Activated CD4-positive, CD25-positive, alpha-beta regulatory T cell treated with anti-CD3 and anti-CD28 coated beads, Interleukin-2, amount 50 U/mL, for 16 hours (primary cell): ENCODE data around the gene HAPLN2.

Experiments
- DNase-seq: peaks from one replicate; pipeline ENCODE4 v3.0.0-alpha.2; 2020; ENCODE audit warnings: low read depth, low spot score

HAPLN2 gene

DNA sequence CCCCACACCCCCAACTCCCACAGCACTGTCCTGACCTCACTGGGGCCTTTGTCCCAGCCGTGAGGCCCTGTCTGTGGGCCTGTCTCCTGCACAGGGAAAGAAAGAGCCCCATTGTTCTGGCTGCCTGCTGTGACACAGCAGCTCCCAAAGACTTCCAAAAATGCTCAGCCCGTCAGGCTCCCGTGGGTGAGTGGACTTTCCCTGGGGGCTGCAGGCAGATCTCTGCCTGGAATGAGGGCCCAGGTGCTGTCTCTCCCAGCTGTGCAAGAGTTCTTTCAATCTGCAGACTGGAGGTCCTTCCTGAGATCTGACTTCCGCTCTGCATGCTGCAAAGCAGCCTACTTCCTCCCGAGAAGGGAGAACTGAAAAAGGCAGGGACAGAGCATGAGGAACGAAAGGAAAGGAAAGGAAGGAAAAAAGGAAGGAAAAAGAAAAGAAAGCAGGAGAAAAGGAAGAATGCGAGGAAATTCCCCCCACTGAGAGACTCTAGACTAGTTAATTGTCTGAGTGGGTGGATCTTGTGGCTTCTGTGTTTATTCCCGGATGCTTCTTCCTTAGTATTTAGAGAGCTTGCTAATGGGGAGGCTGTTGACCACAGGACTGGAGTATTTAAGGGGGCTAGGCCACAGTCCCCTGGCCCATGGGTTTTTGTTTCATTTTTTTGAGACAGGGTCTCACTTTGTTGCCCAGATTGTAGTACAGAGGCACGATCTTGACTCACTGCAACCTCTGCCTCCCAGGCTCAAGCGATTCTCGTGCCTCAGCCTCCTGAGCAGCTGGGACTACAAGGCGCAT is 43.0 kb downstream of the HAPLN2 start:
- no peak for DNase-seq

DNA sequence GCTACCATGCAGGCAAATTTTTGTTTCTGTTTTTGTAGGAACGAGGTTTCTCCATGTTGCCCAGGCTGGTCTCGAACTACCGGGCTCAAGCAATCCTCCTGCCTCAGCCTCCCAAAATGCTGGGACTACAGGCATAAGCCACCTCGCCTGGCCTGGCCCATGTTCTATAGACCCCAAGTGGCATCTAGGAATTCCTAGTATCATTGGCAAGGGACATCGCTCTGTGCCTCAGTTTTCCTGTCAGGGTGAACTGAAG is 43.5 kb downstream of the HAPLN2 start:
- no peak for DNase-seq

DNA sequence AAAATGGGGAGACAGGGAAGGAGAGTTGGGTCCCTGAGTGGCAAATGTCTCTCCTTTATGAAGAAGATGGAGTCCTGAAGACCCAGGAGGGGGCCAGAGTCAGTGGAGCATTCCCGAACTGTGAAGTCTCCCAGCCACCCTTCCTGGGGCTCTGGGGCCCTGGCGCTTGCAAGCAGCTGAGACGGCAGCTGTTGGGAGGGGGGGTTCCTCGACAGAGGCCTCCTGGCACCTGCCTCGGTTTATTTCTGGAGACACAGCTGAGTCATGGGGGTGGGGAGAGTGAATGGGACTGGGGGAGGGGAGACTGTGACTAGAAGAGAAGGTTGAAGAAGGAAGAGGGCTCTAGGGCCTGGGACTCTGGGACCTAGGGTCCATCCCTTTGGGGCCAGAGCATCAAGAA is 44.0 kb downstream of the HAPLN2 start:
- DNase-seq, result no peak

DNA sequence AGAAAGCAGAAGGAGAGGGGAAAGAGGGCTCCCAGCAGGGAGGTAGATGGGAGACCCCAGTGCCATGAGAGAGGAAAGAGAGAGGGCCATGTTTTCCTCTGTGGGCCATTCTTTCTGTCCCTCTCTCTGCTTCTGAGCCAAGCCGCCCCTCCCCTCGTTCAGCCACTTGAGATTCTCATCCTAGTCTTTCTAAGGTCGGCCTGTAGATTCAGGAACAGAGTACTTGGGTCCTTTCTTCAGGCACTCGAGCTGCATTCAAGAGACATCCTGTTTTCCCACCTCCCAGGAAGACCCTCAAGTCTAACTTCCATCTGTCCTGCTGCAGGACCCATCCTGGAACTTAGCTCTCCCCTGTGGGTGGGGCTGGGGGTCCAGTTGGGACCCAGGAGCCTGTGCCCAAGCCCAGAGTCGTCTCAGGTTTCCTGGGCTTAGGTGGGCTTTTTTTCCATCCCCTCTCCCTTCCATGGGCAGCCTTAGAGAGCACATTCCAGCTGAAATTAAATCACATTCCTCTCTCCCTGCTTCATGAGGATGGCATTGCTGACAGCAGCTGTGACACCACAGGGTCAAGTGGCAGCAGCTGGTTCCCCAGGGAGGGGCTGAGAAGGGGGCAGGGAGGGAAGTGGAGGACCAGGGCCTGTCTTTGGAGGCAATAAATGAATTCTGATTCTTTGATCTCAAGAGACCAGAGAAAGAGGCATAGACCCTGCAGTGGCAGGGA is 45.0 kb downstream of the HAPLN2 start:
- DNase-seq, result no peak

DNA sequence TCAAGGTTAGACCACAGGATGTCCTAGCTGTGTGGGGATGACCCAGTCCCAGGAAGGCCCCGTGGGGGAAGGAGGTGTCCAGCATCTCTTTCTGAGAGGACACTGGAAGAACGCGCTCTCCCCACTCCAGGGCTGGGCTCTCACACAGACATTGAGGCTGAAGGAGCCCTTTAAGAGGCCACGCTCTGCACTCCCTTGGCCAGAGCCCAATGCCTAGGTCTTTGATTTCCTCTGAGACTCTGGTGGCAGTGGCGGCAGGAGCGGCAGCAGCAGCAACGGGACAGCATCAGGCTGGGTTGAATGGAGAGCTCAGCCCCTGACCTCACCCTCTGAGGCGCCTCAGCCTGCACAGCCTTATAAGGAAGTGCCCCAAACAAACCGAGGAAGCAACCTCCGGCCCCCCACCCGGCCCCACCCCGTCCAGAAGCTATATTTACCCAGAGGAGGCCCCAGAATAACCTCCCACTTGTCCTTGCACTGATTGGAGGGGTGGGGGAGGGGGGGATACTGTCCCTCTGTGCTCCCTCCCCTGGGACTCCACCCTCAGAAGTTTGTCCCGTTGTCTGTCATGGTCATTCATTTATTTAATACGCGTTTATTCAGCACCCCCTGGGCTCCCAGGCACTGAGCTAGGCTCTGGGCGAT is 45.7 kb downstream of the HAPLN2 start:
- DNase-seq, result no peak

DNA sequence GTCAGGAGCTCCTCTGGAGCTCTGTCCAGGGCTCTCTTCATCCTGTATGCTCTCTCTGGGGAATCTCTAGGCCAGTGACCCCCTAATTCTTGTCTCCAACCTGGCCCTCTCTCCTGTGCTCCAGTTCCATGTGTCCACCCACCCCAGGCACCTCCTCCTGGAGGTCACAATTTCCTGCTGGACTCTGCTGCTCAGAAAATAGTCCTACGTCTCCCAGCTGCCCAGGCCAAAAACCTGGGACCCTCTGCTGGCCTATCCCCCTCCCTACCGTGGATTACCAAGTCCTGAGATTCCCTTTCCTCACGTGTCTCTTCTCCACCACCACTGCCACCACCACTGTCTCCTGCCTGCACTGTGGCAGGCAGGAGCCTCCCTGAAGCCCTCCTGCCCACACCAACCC is 46.3 kb downstream of the HAPLN2 start:
- DNase-seq, result no peak

DNA sequence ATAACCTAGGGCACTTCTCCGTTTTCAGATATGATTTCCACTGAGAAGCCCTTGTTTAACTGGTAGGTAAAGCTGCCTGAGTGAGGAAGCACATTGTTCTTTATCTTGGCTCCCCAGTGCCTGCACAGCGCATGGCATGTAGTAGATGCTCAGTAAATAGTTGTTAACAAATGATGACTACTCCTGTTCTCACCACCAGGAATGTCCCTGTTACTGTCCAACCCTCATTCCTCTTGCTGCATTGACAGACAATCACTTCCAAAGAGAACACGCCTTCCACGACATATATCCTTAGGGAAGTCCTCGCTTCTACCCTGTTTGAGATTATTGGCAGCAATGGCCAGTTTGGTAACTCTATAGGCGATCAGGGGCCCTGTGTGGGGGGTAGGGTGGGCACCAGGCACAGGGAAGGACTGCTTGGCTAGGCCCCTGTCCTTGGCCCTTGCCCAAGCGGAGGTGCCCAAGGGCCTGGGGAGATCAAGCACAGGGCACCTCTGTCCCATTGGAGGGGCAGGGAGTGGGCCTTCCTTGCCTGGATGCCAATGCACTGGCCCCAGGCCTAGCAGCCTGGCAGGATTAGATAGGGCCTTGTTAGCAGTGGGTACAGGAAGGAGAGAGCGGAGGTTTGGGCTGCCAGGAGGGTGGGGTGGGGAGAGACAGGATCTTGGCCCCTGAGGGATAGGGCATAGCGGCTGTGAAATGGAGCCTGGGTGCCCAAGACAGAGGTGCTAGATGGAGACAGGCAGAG is 47.8 kb downstream of the HAPLN2 start:
- DNase-seq, result no peak

DNA sequence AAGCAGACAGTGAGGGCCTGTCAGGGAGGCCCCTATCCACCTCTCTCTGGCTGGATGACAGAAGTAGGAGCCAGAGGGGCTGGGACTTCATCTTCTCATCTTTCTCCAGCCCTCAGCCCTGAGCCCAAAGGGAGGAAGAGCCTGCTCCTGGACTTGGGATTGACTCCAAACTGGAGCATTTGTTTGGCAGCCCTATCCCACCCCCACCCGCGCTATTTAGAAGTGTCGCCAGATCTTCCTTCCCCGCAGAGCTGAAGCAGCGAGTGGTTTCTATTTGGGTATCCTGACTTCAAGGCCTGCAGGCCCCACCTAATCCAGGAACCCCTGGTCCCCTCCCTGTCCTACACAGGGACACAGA is 48.4 kb downstream of the HAPLN2 start:
- no peak for DNase-seq

DNA sequence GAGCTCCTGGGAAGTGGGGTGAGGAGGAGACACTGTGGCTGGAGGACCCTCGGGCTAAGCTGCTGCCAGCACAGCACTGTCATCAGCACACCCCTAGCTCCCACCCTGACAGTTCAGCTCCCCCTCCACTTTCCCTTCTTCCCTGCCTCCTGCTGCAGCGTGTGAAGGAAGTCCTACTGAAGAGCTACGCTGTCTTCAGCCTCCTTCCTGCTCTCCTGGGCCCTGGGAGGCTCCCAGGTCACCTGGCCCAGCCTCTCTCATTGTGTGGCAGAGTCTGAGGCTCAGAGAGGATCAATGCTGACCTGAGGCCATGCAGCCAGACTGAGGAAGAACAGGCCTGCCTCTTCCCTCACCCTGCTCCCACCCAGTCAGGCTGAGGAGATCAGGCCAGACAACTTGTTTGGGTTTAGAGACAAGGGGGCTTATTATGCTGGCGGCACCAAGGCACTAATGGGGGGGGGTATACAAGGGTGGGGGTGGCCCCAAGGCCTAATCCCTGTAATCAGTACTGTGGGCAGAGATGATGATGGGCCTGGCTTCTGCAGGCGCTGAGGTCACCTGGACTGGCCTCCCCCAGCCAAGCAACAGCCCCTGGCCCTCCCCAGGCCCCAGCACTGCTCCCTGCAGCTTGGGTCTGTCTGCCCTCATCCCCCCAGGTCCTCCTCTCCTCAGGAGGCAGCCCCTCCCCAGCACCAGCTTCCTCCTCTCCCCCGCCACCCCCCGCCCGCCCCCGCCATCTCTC is 48.9 kb downstream of the HAPLN2 start:
- DNase-seq, result no peak

DNA sequence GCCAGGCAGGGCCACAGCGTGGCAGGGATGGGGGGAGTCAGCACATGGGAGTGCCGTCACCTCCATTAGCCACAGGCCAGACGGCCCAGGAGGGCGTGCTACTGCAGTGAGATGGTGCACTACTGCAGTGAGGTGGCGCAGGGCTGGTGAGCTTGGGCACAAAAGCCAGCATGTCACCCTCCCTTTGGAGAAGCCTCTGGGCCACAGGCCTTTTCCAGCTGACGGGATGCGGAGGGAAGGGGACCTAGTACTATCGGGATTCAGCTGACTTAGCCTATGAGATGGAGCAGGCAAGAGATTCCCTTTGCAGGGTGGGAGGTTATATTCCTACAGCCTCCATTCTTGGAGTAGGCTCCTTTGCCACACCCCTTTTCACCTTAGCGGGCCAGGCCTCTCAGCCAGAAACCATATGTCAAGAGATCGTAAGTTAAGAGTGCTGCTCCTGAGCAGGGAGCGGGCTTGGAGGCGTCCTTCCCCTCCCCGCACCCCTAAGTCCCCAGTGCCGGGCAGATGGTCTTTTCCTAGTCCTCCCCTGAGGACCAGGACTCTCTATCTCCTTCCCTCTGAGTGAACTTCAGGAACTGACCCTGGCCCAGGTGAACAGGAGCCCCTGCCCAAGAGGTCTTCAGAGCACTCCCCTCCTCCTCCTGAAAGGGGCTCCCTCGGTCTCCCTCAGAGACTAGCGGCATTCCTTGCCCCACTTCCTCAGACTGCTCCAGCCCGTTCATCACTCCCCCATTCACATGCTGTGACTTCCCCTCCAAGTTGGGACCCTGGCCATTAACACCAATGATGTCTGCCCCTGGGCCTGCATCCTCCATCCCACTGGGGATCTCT is 49.8 kb downstream of the HAPLN2 start:
- no peak for DNase-seq

DNA sequence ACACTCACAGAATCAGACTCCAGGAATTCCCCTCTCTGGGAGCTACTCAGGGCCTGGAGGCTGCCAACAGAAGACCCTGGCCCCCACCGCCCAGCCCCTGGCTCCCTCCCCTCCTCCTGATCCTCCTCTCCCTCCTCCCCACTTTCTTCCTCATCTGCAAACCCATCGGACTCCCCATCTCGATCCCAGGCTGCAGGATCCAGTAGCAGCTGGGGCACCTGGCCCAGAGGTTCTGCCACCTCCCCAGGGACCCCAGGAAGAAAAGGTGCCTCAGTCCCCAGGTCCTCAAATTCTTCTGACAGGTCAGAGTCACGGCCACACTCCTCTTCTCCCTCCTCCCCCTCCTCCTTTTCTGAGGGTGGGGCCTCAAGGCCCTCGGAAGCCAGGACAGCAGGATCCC is 50.6 kb downstream of the HAPLN2 start:
- no peak for DNase-seq

DNA sequence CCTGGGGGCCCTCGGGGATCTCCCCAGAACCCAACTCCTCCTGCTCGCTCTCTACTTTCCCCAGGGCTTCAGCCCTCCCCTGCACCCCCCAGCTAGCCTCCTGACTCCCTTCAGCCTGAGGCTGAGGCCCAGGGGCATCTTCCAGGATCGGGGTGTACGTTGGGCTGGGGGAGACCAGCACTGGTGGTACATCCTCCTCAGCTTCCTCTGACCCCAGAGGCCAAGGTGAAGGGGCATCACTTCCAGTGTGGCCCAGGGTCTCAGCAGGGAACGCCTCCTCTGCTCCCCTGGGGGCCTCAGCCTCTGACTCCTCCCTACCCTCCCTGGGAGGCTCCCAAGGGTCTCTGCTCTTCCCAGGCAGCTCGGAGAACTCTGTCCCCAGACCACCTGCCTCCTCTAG is 51.1 kb downstream of the HAPLN2 start:
- DNase-seq, result no peak

DNA sequence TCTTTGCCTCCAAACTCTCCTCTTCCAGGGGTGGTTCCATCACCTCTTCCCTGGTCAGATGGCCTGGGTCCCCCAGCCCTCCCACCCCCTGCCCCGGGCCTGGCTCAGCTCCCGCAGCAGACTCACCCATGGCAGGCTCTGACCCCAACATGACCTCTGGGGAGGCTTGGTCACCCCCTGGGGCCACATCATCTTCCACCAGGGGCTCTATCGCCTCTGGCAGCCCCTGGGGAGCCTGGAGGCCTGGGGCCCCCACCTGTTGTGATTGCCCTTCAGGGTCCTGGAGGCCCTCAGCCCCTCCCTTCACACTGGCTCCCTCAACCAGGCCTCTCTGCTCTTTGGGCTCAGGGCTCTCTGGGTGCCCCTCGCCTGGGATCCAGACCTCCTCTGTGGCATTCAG is 51.6 kb downstream of the HAPLN2 start:
- DNase-seq, result no peak

DNA sequence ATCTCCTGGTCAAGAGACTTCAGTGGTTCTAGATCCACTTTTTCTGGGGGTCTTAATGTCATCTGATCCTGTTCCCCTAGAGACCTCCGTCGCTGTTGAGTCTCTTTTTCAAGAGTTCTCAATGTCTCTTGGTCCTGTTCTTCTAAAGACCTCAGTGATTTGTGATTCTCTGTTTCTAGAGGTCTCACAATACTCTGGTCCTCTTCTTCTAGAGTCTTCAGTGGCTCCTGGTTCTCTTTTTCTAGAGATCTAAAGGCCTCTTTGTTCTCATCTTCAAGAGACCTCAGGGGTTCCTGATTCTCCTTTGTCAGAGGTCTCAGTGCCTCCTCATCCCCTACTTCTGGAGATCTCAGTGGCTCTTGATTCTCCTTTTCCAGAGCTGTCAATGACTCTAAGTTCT is 52.6 kb downstream of the HAPLN2 start:
- no peak for DNase-seq

DNA sequence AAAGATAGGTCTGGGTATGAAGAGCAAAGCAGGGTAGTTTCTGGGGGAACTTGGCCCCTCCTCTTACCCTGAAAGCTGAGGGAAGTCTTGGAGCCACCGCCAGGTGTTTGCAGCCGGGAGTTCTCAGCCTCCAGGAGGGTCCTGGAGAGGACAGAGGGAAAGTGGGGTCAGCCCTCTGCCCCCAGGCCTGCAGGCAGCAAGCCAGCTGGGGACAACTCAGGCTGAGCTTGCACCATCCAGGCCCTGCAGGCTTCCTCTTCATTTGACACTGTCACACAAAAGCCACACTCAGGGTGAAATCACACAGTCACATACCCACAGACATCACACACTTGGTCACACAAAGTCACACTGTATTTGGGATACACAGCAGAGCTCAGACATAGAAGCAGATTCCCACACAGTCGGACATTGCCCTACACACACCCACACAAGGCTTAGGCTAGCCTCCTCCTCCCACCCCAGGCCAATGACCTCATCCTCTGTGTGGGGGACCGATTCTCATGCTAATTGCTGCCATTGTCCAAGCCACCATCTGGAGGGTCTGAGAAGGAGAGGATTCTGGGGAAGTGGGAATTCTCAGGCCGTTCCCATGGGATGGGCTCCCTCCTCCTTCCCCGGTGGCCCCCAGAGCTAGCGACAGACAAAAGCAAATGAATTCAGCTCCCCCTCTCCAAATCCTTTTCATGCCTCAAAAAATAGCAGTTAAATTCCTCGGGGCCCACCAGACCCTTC is 54.3 kb downstream of the HAPLN2 start:
- no peak for DNase-seq
